ENCODE data around the gene GLB1L2. TPM values are rescaled to one million over a fixed set of nuclear protein-coding genes. Genes with fewer than 3 reads are reported as not detected.
"Not testable (repeated sequence)": the region's sequence is repeated elsewhere in the genome, so short reads cannot be mapped to it uniquely, and the experiment has no call there.

The GLB1L2 gene
- total RNA-seq, 2 donors from 2014 or later, result 9.9 to 12.5 TPM

- H3K36me3 ChIP-seq (ENCODE audit: control insufficient read depth, insufficient read depth, low read length), result no peaks in the 10 kb centered on the region
- TF ChIP-seq CTCF (conservative IDR thresholded peaks at IDR 0.05), result no peak
- Mint-ChIP-seq H3K36me3 (ENCODE audit: low read depth) (no peaks in the 10 kb centered on the region), H3K4me1 (no peaks in the 10 kb centered on the region), H3K4me3 (no peak overlapping the region), H3K9me3 (no peaks in the 10 kb centered on the region), H3K27me3 (ENCODE audit: insufficient read depth) (no peaks in the 10 kb centered on the region), H3K27ac (no peak overlapping the region)
- H3K9ac ChIP-seq (ENCODE audit: extremely low read depth, low read length, poor library complexity, severe bottlenecking), result no peak overlapping the region
- H3K27ac ChIP-seq (ENCODE audit: low read depth, low read length), result no peak overlapping the region
- no peak overlapping the region for H3K4me3 ChIP-seq (ENCODE audit: low read length)
- peaks cover 3% of the 10 kb centered on the region for H3K9me3 ChIP-seq (ENCODE audit: control insufficient read depth, low read length)
- no peaks in the 10 kb centered on the region for H3K27me3 ChIP-seq (ENCODE audit: control insufficient read depth, insufficient read depth, low read length, poor library complexity, severe bottlenecking)
- 86 to 89% methylated on average over 9 to 16 of the region's 16 CpGs for WGBS, 2 experiments (ENCODE audit: insufficient coverage in 1 of 2, insufficient read length in 1 of 2)
- H3K4me1 ChIP-seq (ENCODE audit: control insufficient read depth, insufficient read depth, low read length), result no peaks in the 10 kb centered on the region
- no peak for DNase-seq
Observed at GRCh38 chr11:134283461-134284230, 48.1 kb upstream of the GLB1L2 start.

- H3K4me1 ChIP-seq (ENCODE audit: control insufficient read depth, insufficient read depth, low read length); H3K9me3 ChIP-seq (ENCODE audit: control insufficient read depth, low read length); H3K4me3 ChIP-seq (ENCODE audit: low read length); H3K27me3 Mint-ChIP-seq (ENCODE audit: insufficient read depth); H3K27ac ChIP-seq (ENCODE audit: low read depth, low read length); H3K4me3 Mint-ChIP-seq; H3K9me3 Mint-ChIP-seq; DNase-seq; H3K36me3 Mint-ChIP-seq (ENCODE audit: low read depth); H3K27me3 ChIP-seq (ENCODE audit: control insufficient read depth, insufficient read depth, low read length, poor library complexity, severe bottlenecking); H3K36me3 ChIP-seq (ENCODE audit: control insufficient read depth, insufficient read depth, low read length); H3K9ac ChIP-seq (ENCODE audit: extremely low read depth, low read length, poor library complexity, severe bottlenecking); H3K27ac Mint-ChIP-seq; H3K4me1 Mint-ChIP-seq: not testable (repeated sequence)
- 92 to 94% methylated on average over 3 to 5 of the region's 5 CpGs for WGBS, 2 experiments (ENCODE audit: insufficient coverage in 1 of 2, insufficient read length in 1 of 2)
Observed at GRCh38 chr11:134284349-134284748, 47.4 kb upstream of the GLB1L2 start.

GRCh38 chr11:134287561-134287960 lies 44.2 kb upstream of the GLB1L2 start:
- 94% methylated on average over 10 to 12 of the region's 12 CpGs for WGBS, 2 experiments (ENCODE audit: insufficient coverage in 1 of 2, insufficient read length in 1 of 2)
- no peaks in the 10 kb centered on the region for H3K27me3 Mint-ChIP-seq (ENCODE audit: insufficient read depth)
- H3K4me3 ChIP-seq (ENCODE audit: low read length), result no peak overlapping the region
- DNase-seq, result no peak
- H3K9me3 ChIP-seq (ENCODE audit: control insufficient read depth, low read length), result no peaks in the 10 kb centered on the region
- no peaks in the 10 kb centered on the region for H3K4me1 Mint-ChIP-seq
- no peak overlapping the region for H3K27ac ChIP-seq (ENCODE audit: low read depth, low read length)
- H3K9ac ChIP-seq (ENCODE audit: extremely low read depth, low read length, poor library complexity, severe bottlenecking), result no peak overlapping the region
- no peaks in the 10 kb centered on the region for H3K36me3 ChIP-seq (ENCODE audit: control insufficient read depth, insufficient read depth, low read length)
- no peaks in the 10 kb centered on the region for H3K4me1 ChIP-seq (ENCODE audit: control insufficient read depth, insufficient read depth, low read length)
- no peaks in the 10 kb centered on the region for H3K27me3 ChIP-seq (ENCODE audit: control insufficient read depth, insufficient read depth, low read length, poor library complexity, severe bottlenecking)
- no peak overlapping the region for H3K27ac Mint-ChIP-seq
- no peaks in the 10 kb centered on the region for H3K9me3 Mint-ChIP-seq
- H3K4me3 Mint-ChIP-seq, result no peak overlapping the region
- no peaks in the 10 kb centered on the region for H3K36me3 Mint-ChIP-seq (ENCODE audit: low read depth)
- TF ChIP-seq CTCF (conservative IDR thresholded peaks at IDR 0.05), result no peak
